GM19099 (cell line): ENCODE measurements around the gene EIF3B.

Source experiments
- POLR2A ChIP-seq: IDR thresholded peaks from 3 replicates; pipeline ENCODE4 v1.6.1; 2011; ENCODE audit warnings: low read depth; ENCODE audit not compliant: insufficient read length; ENCODE audit errors: extremely low read depth

EIF3B gene

GRCh38 chr7:2354186-2354938 is at the start of gene EIF3B:
EIF3B (plus strand) TSS chr7:2354827; CDS start chr7:2354922, 95 bp downstream.
- TF ChIP-seq POLR2A = peak; percentile 95

- TF ChIP-seq POLR2A = no peak
These were observed 47.9 kb upstream of the EIF3B start for GRCh38 chr7:2306688-2307087.

DNA sequence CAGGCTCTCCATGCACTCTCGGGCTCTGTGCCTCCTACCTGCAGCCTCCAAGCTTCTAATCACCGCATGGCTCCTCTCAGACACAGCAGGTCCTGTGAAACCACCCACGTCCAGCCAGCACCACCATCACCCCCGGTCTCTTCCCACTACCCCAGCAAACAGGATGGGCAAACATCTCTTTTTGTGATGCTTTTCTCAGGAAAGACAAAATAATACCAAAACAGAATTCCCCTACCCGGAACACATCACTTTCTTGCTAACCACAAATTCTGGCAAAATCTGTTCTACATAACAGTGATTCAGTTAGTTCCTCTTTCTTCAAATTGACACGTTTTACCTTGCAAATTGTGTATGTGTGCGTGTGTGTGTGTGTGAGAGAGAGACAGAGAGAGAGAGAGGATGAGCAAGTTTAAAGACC is 46.9 kb upstream of the EIF3B start:
- no peak for TF ChIP-seq POLR2A

GRCh38 chr7:2309889-2310331 is 44.7 kb upstream of the EIF3B start:
- TF ChIP-seq POLR2A = no peak

GRCh38 chr7:2312267-2312929 is 42.2 kb upstream of the EIF3B start:
- no peak for TF ChIP-seq POLR2A

DNA sequence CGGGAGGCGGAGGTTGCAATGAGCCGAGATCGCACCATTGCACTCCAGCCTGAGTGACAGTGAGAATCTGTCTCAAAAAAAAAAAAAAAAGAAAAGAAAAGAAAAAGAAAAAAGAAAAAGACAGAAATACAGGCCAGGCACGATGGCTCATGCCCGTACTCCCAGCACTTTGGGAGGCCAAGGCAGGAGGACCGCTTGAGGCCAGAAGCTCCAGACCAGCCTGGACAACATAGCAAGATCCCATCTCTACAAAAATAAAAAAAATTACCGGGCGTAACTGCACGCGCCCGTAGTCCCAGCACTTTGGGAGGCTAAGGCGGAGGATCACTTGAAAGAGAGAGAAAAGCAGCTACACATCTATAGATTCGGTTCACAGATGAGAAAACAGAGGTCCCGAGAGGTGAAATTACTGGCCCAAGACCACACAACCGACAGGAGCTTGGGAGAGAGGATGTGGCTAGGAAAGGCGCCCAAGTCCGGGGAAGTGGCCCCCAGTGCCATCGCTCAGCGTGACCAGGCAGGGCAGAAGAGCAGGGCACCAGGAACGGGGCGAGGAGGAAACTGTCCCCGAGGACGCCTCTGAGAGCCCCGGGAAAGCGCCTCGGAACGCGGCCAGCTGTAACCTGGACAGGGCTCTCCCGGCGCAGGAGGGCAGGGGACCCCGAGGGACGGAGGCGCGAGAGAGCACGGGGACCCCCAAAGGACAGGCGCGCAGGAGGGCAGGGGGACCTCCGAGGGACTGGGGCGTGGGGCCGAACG is 41.0 kb upstream of the EIF3B start:
- no peak for TF ChIP-seq POLR2A

DNA sequence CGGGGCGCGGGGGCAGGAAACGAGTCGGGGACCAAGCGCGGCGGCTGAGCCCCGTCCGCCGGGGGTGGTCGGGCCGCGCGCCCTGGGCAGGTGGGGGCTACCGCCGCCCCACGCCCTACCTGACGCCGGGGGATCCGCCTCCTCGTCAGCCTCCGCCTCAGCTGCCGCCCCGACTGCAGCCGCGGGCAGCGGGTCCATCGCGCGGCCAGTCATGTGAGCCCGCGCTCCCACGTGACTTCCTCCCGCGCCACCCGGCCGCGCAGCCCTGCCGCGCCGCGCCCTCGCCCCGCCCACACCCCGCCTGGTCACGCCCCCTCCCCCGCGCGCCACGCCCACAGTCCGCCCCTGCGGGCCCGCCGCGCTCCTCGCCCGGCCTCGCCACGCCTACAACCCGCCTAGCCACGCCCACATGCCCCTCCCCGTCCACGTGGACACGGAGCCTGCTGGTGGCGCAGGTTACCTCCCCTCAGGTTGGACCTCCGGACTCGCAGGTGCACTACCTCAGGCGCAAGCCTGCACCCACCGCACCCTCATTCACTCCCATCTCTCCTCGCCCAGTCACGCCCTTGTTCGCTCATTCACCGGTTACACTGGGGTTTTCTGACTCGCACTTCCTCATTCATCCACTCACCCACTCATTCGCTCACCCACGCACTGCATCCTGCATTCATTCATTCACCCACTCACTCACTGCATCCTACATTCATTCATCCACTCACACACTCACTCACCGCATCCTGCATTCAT is 40.2 kb upstream of the EIF3B start, which contains the start of gene SNX8:
SNX8 (minus strand) TSS at position 233 of the 747 bp plus-strand sequence; CDS start at position 213, 20 bp downstream.
- peak; percentile 84 for TF ChIP-seq POLR2A

DNA sequence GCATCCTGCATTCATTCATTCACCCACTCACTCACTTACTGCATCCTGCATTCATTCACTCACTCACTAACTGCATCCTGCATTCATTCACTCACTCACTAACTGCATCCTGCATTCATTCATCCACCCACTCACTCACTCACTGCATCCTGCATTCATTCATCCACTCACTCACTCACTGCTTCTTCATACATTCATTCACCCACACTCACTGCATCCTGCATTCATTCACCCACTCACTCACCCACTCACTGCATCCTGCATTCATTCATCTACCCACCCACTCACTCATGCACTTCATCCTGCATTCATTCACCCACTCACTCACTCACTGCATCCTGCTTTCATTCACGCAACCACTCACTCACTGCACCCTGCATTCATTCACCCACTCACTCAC is 38.8 kb upstream of the EIF3B start:
- no peak for TF ChIP-seq POLR2A

GRCh38 chr7:2316578-2316977 is 38.0 kb upstream of the EIF3B start:
- no peak for TF ChIP-seq POLR2A

- TF ChIP-seq POLR2A = no peak
These were observed 36.9 kb upstream of the EIF3B start for GRCh38 chr7:2317556-2318293.

DNA sequence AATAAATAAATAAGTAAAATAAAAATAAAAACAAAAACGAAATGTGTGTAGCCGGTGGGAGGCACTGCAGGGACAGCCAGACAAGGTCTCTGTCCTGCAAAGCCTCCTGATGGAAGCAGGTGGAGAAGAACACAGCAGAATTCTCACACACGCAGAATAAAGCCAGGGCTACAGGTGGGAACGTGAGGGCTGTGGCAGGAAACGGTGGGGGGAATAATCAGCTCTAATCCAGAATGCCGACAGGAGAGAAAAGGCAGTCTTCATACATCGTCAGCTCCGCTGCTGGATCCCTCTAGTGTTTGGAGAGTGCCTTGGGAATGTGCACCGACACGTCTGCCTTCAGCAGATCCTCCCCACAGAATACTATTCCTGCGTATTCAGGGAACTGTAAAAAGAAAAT is 33.6 kb upstream of the EIF3B start:
- no peak for TF ChIP-seq POLR2A

DNA sequence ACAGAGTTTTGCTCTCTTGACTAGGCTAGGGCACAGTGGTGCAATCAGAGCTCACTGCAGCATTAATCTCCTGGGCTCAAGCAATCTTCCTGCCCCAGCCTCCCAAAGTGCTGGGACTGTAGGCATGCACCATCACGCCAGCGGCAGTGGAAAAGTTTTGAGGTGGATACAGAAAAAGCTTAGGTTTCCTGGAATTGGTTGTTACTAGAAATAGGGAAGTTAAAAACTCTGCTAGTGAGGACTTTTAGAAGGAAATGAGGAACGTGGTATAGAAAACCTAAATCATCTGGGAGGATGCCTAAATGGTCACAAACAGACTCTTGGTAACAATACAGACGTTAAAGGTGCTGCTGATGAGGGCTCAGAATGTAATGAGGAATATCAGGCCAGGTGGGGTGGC is 29.5 kb upstream of the EIF3B start:
- no peak for TF ChIP-seq POLR2A

- no peak for TF ChIP-seq POLR2A
These were observed 27.7 kb upstream of the EIF3B start for GRCh38 chr7:2326951-2327350.

DNA sequence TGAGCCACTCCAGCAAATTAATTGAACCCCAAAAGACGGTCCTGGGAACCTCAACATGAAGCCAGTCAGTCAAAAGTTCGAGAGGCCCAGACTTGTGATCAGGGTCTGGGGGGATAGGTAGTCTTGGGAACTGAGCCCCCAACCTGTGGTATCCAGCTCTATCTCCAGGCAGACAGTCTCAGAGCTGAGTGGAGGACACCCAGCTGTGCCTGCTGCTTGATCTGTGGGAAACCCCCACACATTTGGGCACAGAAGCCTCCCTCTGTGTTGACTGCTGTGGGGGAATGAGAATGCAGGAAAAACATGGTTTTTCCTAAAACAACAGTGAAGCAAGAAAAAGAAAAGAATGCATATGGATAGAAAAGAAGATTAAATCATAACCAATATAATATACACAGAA is 24.1 kb upstream of the EIF3B start:
- TF ChIP-seq POLR2A = no peak
